Stomach (tissue), 9 donors: ENCODE data around the gene SLA2. TPM values are rescaled to one million over a fixed set of nuclear protein-coding genes. Genes with fewer than 3 reads are reported as not detected.
A peak's percentile ranks its signal among the peaks of the same experiment; 100 is the strongest.

Source experiments
- DNase-seq, 2 donors: peaks; one replicate each; pipeline versions ENCODE4 v3.0.0 to v3.0.0-alpha.2; 2013 to 2019
- H3K27ac ChIP-seq, 5 donors: fragments of 200-600 bp in 4 of 5; sonication (generic) in 4 of 5; one replicate each; pipeline ENCODE4 v1.5.1; 2013 to 2019; ENCODE audit warnings: mild to moderate bottlenecking in 1 of 5, moderate library complexity in 1 of 5
- H3K27me3 ChIP-seq, 3 donors: fragments of 200-600 bp; sonication (generic); one replicate each; pipeline ENCODE4 v1.5.1; 2017 to 2019; ENCODE audit warnings: mixed run types in 1 of 3
- H3K36me3 ChIP-seq, 4 donors: fragments of 200-600 bp; sonication (generic); 1 replicate in 3 of 4; 2 replicates in 1 of 4; pipeline ENCODE4 v1.5.1; 2016 to 2019
- H3K4me1 ChIP-seq, 4 donors: fragments of 200-600 bp; sonication (generic); one replicate each; pipeline ENCODE4 v1.5.1; 2016 to 2019
- H3K4me3 ChIP-seq, 4 donors: fragments of 200-600 bp; sonication (generic) in 3 of 4; one replicate each; pipeline ENCODE4 v1.5.1; 2016 to 2019; ENCODE audit warnings: mild to moderate bottlenecking in 1 of 4
- H3K9me3 ChIP-seq, 4 donors: fragments of 200-600 bp; sonication (generic); one replicate each; pipeline ENCODE4 v1.5.1; 2016 to 2019
- CTCF ChIP-seq, 7 experiments: fragments of 450-650 bp in 4 of 7; fragments of 200-600 bp in 3 of 7; sonication (generic) in 3 of 7; IDR thresholded peaks; one replicate each; pipeline ENCODE4 v1.5.1; 2016 to 2019; ENCODE audit warnings: antibody characterized with exemption in 7 of 7, control low read depth in 2 of 7, mild to moderate bottlenecking in 1 of 7
- EP300 ChIP-seq: sonication (generic); formaldehyde crosslinking; IDR thresholded peaks from one replicate; pipeline ENCODE4 v1.6.1; 2017; ENCODE audit warnings: antibody characterized with exemption
- POLR2A ChIP-seq, 4 donors: fragments of 450-650 bp; IDR thresholded peaks; one replicate each; pipeline ENCODE4 v1.6.1; 2016; ENCODE audit warnings: antibody characterized with exemption in 4 of 4, control low read depth in 2 of 4, mild to moderate bottlenecking in 1 of 4, moderate library complexity in 1 of 4
- POLR2AphosphoS5 ChIP-seq, 3 donors: sonication (generic); formaldehyde crosslinking; IDR thresholded peaks; one replicate each; pipeline ENCODE4 v1.6.1; 2016; ENCODE audit warnings: antibody characterized with exemption in 3 of 3
- WGBS, 5 donors: extraction: QIAGEN DNeasy Blood & Tissue Kit in 3 of 5; methylation state at CpG; one replicate each; pipeline versions ENCODE4 v1.1.5 to v1.1.7; 2013 to 2018; 5-methylcytosine and 5-hydroxymethylcytosine counted together
- intact Hi-C: fragments of 100-400 bp; cut with DNase I; formaldehyde crosslinking; loops from one replicate; pipeline ENCODE4 v1.15.1; 2023; ENCODE audit warnings: low total_unique reads
- polyA plus RNA-seq, 3 donors: library from polyadenylated mRNA; stranded (reverse); fragments of 200-250 nt; gene quantifications; one replicate each; pipeline ENCODE4 v1.2.3, GENCODE V29; 2013
- total RNA-seq, 5 donors: library from RNA; depleted of rRNA; stranded (reverse); fragments of >200 nt; gene quantifications; one replicate each; pipeline versions ENCODE4 v1.1.0 to v1.2.3, GENCODE V29; 2014 to 2016
- donor health status: healthy with polysubstance abuse.
- donor health status: Bipolar disorder and iron deficiency.
- donor health status: healthy.

Gene SLA2
- total and polyA plus RNA-seq, 8 donors, result 0.25 to 8.7 (median 1.3) TPM; not detected in 2

GRCh38 chr20:36632487-36633284 lies 13.3 kb downstream of the SLA2 start:
- Histone ChIP-seq H3K9me3 (no peaks in the 10 kb centered on the region), H3K27me3 (no peaks in the 10 kb centered on the region), H3K4me3 (no peak overlapping the region), H3K36me3 (no peaks in the 10 kb centered on the region), H3K4me1 (no peaks in the 10 kb centered on the region), H3K27ac (no peak overlapping the region)
- intact Hi-C loops, result no loop called here
- 70 to 79% (median 76%) methylated on average over 12 to 14 of the region's 14 CpGs for WGBS, 5 donors
- DNase-seq, result peak in 1 of 2 donors; percentile 56
- TF ChIP-seq EP300 (no peak), CTCF (IDR thresholded peaks at IDR 0.05) (no peak), POLR2AphosphoS5 (IDR thresholded peaks at IDR 0.05) (no peak), POLR2A (IDR thresholded peaks at IDR 0.05) (no peak)

GRCh38 chr20:36632147-36632486 lies 13.9 kb downstream of the SLA2 start:
- Histone ChIP-seq H3K9me3 (no peaks in the 10 kb centered on the region), H3K27me3 (no peaks in the 10 kb centered on the region), H3K36me3 (no peaks in the 10 kb centered on the region), H3K27ac (no peak overlapping the region), H3K4me3 (no peak overlapping the region), H3K4me1 (no peaks in the 10 kb centered on the region)
- DNase-seq, result no peak
- TF ChIP-seq POLR2AphosphoS5 (IDR thresholded peaks at IDR 0.05), result no peak
- 69 to 82% (median 77%) methylated on average over 3 of the region's 3 CpGs for WGBS, 5 donors
- intact Hi-C loops, result no loop called here

- Histone ChIP-seq H3K4me1 (no peaks in the 10 kb centered on the region), H3K4me3 (no peak overlapping the region), H3K9me3 (no peaks in the 10 kb centered on the region), H3K27me3 (no peaks in the 10 kb centered on the region), H3K36me3 (no peaks in the 10 kb centered on the region), H3K27ac (no peak overlapping the region)
- no peak for DNase-seq
- TF ChIP-seq POLR2A (IDR thresholded peaks at IDR 0.05) (no peak), POLR2AphosphoS5 (IDR thresholded peaks at IDR 0.05) (no peak), EP300 (no peak), CTCF (IDR thresholded peaks at IDR 0.05) (no peak)
- WGBS, 5 donors, result 84 to 97% (median 95%) methylated on average over 6 of the region's 6 CpGs
- intact Hi-C loops, result no loop called here
These were observed 14.3 kb downstream of the SLA2 start for GRCh38 chr20:36631646-36632045.

DNA sequence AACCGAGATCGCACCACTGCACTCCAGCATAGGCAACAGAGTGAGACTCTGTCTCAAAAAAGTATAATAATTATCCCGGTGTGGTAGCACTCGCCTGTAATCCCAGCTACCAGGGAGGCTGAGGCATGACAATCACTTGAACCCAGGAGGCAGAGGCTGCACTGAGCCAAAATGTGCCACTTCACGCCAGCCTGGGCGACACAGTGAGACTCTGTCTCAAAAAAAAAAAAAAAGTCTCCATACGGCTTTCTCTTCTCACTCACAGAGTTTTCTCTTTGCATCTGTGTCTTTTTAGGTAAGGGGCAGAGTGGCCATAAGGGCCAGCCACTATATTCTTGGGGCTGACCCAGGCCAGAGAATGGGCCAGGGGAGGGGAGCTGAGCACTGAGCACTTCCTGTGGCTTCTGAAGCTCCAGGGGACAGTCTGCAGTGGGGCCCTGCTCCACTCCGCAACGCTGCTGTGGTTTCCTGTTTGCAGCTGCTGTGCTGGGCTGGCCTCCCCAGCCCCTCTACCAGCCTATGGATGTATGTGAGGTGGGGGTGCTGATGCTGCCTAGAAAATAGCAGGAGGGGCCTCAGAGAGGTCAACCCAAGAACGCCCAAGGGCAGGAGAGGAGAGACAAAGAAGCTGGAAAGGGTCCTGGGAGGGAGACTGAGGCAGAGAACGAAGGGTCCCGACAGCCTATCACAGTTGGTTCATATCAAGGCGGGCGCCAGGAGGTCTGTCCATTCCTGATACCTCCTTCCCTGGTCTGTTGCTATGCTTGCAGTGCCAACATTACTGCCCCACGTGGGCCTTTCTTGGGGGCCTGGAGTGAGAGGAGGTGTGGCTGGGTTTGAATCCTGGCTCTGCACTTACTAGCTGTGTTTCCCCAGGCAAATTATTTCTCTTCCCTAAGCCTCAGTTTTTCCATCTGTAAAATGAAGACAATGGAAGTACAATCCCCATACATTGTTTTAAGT lies 16.0 kb downstream of the SLA2 start:
- TF ChIP-seq POLR2AphosphoS5 (IDR thresholded peaks at IDR 0.05), result no peak
- no peak for TF ChIP-seq POLR2A (IDR thresholded peaks at IDR 0.05)
- TF ChIP-seq EP300, result no peak
- no peak for TF ChIP-seq CTCF (IDR thresholded peaks at IDR 0.05)
- intact Hi-C loops, result no loop called here
- Histone ChIP-seq H3K27me3 (no peaks in the 10 kb centered on the region), H3K27ac (peak overlapping the region in 4 of 5 donors; percentile 8 to 32 (median 18)), H3K9me3 (no peaks in the 10 kb centered on the region), H3K36me3 (no peaks in the 10 kb centered on the region), H3K4me1 (no peaks in the 10 kb centered on the region), H3K4me3 (no peak overlapping the region)
- DNase-seq, result peak in 1 of 2 donors; percentile 41
- WGBS, 5 donors, result 69 to 81% (median 73%) methylated on average over 15 of the region's 15 CpGs
